ENCODE measurements around the gene DPEP3. TPM values are rescaled to one million over a fixed set of nuclear protein-coding genes. Genes with fewer than 3 reads are reported as not detected.
A peak's percentile ranks its signal among the peaks of the same experiment; 100 is the strongest.
"Not testable (repeated sequence)": the region's sequence is repeated elsewhere in the genome, so short reads cannot be mapped to it uniquely, and the experiment has no call there.

DPEP3 gene
- total and polyA plus RNA-seq, 12 donors: 0.01 to 0.34 TPM; not detected in 10

- WGBS, 2 donors: 95 to 97% methylated on average over 5 of the region's 5 CpGs
Observed at GRCh38 chr16:67940446-67941089, 39.7 kb downstream of the DPEP3 start.

DNA sequence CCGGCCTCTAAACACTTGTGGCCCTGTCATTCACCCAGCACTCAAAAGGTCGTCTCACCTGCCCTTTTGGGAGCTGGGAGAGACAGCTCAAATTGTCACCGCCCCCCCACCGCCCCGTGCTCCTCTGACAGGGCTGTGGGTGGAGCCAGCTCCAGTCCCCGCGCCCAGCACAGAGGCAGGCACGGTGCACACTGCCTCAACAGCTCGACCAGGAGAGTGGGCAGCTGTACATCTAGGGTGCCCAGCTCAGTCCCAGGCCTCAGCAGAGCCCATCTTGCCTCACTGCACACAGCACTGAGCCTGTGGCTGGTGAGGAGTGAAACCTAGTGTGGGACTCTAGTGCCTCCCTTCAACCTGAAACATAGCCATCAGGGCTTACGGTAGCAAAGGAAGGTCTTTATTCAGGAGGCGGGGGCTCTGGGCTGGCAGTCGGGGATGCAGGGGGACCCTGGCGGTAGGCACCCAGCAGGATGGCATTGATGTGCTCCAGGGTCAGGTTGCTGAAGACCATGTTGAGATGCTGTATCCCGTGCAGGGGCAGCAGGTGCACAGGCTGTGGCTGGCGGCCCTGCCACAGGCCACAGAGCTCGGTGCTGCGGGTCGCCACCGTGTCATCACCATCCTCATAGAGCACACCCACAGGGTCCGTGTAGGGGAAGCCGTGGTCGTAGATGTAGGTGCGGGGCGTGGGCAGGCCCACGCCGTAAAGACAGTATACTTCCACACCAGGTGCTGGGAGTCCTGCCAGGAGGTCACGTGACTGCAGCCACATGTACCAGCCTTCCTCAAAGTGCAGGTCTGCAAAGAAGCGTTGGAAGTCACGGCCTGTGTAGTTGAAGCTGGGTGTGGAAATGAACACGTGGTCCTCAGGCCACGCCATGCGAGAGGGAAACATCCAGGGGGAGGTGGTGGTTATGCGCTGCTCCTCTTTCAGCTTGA, 40.5 kb downstream of the DPEP3 start:
- H3K27me3 ChIP-seq: no peaks in the 10 kb centered on the region
- TF ChIP-seq, protein P1, sequence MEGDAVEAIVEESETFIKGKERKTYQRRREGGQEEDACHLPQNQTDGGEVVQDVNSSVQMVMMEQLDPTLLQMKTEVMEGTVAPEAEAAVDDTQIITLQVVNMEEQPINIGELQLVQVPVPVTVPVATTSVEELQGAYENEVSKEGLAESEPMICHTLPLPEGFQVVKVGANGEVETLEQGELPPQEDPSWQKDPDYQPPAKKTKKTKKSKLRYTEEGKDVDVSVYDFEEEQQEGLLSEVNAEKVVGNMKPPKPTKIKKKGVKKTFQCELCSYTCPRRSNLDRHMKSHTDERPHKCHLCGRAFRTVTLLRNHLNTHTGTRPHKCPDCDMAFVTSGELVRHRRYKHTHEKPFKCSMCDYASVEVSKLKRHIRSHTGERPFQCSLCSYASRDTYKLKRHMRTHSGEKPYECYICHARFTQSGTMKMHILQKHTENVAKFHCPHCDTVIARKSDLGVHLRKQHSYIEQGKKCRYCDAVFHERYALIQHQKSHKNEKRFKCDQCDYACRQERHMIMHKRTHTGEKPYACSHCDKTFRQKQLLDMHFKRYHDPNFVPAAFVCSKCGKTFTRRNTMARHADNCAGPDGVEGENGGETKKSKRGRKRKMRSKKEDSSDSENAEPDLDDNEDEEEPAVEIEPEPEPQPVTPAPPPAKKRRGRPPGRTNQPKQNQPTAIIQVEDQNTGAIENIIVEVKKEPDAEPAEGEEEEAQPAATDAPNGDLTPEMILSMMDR (IDR thresholded peaks at IDR 0.05): no peak
- H3K27ac ChIP-seq: peak overlapping the region in 1 of 10 donors; percentile 15
- no peak overlapping the region for H3K4me3 ChIP-seq
- DNase-seq: no peak
- no peak for ATAC-seq
- peaks cover 0 to 65% (median 32%) of the 10 kb centered on the region in 9 donors for H3K36me3 ChIP-seq
- intact Hi-C loops (cut with DNase I): loop anchor here in 6 of 10 donors (5.0 to 10.0 kb wide), 5 partner anchors 53 to 415 kb away; partner anchors contain the start of gene RIPOR1 (in 3 of the 6)
- WGBS, 2 donors: 74 to 79% methylated on average over 33 of the region's 33 CpGs
- peaks cover 15 to 73% (median 47%) of the 10 kb centered on the region in 9 donors for H3K4me1 ChIP-seq
- H3K9me3 ChIP-seq: no peaks in the 10 kb centered on the region

More at GRCh38 chr16:67940446-67941089, 39.7 kb downstream of the DPEP3 start:
- Histone ChIP-seq H3K4me3 (no peak overlapping the region), H3K4me1 (peaks cover 17 to 73% (median 47%) of the 10 kb centered on the region in 9 donors), H3K36me3 (peaks cover 0 to 68% (median 40%) of the 10 kb centered on the region in 9 donors), H3K27me3 (no peaks in the 10 kb centered on the region), H3K27ac (peak overlapping the region in 1 of 10 donors; percentile 15), H3K9me3 (no peaks in the 10 kb centered on the region)
- intact Hi-C loops (cut with DNase I): loop anchor here in 1 of 10 donors (10.0 kb wide), 1 partner anchor 396 kb away; no protein-coding TSS in a partner anchor
- ATAC-seq: no peak
- no peak for DNase-seq
- TF ChIP-seq, protein P1 (IDR thresholded peaks at IDR 0.05): no peak

- not testable (repeated sequence) for H3K9me3 ChIP-seq, DNase-seq, H3K27me3 ChIP-seq, H3K4me3 ChIP-seq, ATAC-seq
- Histone ChIP-seq H3K36me3 (peaks cover 0 to 62% (median 24%) of the 10 kb centered on the region in 9 donors), H3K4me1 (peaks cover 4 to 58% (median 37%) of the 10 kb centered on the region in 9 donors), H3K27ac (peak overlapping the region in 6 of 10 donors; percentile 88 to 98 (median 95))
- WGBS, 2 donors: 92 to 94% methylated on average over 5 of the region's 5 CpGs
- intact Hi-C loops (cut with DNase I): loop anchor here in 5 of 10 donors (2.0 to 10.0 kb wide), 6 partner anchors 29 to 413 kb away; partner anchors contain the start of gene RIPOR1 (in 3 of the 5)
Observed at GRCh38 chr16:67937713-67938112, 42.6 kb downstream of the DPEP3 start.

- no peaks in the 10 kb centered on the region for H3K27me3 ChIP-seq
- H3K27ac ChIP-seq: peak overlapping the region; percentile 70 to 98 (median 95)
- WGBS, 2 donors: 46 to 47% methylated on average over 6 of the region's 6 CpGs
- TF ChIP-seq, protein P1 (IDR thresholded peaks at IDR 0.05): no peak
- H3K4me3 ChIP-seq: peak overlapping the region; percentile 70 to 96 (median 86)
- peaks cover 0 to 62% (median 18%) of the 10 kb centered on the region in 9 donors for H3K36me3 ChIP-seq
- peak in 1 of 2 donors; percentile 78 for DNase-seq
- ATAC-seq: no peak
- H3K9me3 ChIP-seq: no peaks in the 10 kb centered on the region
- H3K4me1 ChIP-seq: peaks cover 4 to 52% (median 33%) of the 10 kb centered on the region in 9 donors
- intact Hi-C loops (cut with DNase I): loop anchor here in 5 of 10 donors (2.0 to 10.0 kb wide), 6 partner anchors 30 to 412 kb away; partner anchors contain the start of gene RIPOR1 (in 3 of the 5)
Observed at GRCh38 chr16:67936880-67937605, 43.3 kb downstream of the DPEP3 start.
